ENCODE data around the gene BSDC1. TPM values are rescaled to one million over a fixed set of nuclear protein-coding genes. Genes with fewer than 3 reads are reported as not detected.

Gene BSDC1
- total and polyA plus RNA-seq, 2 experiments from 2014 or later, result 22.7 to 50.7 TPM

DNA sequence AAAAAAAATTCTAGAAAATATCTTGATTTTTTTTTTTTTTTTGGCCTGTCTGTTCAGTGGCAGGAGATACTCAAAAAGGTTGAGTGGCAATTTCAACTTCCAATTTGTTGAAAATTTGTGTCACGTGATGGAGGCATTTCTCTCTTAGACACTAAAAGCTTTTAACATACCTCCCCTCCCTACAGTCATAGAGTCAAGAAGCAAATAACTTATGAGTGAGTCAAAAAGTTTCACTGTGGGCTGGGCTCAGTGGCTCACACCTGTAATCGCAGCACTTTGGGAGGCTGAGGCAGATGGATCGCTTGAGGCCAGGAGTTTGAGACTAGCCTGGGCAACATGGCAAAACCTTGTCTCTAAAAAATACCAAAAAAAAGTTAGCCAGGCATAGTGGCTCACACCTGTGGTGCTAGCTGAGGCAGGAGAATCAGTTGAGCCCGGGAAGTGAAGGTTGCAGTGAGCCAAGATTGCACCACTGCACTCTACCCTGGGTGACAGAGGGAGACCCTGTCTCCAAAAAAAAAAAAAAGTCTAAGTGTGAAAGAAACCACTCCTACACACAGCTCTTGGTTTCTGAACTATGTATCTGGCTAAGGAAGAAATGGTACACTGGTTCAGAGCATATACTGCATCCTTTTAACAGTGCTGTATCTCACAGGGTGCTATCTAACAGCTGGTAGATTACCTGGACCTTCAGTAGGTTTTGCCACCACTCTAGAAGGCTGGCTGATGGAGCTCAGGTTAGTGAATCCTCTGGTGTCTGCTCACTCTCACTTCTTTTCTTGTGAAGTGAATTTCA is 11.6 kb upstream of the BSDC1 start (continued):
- TF ChIP-seq, protein P1, sequence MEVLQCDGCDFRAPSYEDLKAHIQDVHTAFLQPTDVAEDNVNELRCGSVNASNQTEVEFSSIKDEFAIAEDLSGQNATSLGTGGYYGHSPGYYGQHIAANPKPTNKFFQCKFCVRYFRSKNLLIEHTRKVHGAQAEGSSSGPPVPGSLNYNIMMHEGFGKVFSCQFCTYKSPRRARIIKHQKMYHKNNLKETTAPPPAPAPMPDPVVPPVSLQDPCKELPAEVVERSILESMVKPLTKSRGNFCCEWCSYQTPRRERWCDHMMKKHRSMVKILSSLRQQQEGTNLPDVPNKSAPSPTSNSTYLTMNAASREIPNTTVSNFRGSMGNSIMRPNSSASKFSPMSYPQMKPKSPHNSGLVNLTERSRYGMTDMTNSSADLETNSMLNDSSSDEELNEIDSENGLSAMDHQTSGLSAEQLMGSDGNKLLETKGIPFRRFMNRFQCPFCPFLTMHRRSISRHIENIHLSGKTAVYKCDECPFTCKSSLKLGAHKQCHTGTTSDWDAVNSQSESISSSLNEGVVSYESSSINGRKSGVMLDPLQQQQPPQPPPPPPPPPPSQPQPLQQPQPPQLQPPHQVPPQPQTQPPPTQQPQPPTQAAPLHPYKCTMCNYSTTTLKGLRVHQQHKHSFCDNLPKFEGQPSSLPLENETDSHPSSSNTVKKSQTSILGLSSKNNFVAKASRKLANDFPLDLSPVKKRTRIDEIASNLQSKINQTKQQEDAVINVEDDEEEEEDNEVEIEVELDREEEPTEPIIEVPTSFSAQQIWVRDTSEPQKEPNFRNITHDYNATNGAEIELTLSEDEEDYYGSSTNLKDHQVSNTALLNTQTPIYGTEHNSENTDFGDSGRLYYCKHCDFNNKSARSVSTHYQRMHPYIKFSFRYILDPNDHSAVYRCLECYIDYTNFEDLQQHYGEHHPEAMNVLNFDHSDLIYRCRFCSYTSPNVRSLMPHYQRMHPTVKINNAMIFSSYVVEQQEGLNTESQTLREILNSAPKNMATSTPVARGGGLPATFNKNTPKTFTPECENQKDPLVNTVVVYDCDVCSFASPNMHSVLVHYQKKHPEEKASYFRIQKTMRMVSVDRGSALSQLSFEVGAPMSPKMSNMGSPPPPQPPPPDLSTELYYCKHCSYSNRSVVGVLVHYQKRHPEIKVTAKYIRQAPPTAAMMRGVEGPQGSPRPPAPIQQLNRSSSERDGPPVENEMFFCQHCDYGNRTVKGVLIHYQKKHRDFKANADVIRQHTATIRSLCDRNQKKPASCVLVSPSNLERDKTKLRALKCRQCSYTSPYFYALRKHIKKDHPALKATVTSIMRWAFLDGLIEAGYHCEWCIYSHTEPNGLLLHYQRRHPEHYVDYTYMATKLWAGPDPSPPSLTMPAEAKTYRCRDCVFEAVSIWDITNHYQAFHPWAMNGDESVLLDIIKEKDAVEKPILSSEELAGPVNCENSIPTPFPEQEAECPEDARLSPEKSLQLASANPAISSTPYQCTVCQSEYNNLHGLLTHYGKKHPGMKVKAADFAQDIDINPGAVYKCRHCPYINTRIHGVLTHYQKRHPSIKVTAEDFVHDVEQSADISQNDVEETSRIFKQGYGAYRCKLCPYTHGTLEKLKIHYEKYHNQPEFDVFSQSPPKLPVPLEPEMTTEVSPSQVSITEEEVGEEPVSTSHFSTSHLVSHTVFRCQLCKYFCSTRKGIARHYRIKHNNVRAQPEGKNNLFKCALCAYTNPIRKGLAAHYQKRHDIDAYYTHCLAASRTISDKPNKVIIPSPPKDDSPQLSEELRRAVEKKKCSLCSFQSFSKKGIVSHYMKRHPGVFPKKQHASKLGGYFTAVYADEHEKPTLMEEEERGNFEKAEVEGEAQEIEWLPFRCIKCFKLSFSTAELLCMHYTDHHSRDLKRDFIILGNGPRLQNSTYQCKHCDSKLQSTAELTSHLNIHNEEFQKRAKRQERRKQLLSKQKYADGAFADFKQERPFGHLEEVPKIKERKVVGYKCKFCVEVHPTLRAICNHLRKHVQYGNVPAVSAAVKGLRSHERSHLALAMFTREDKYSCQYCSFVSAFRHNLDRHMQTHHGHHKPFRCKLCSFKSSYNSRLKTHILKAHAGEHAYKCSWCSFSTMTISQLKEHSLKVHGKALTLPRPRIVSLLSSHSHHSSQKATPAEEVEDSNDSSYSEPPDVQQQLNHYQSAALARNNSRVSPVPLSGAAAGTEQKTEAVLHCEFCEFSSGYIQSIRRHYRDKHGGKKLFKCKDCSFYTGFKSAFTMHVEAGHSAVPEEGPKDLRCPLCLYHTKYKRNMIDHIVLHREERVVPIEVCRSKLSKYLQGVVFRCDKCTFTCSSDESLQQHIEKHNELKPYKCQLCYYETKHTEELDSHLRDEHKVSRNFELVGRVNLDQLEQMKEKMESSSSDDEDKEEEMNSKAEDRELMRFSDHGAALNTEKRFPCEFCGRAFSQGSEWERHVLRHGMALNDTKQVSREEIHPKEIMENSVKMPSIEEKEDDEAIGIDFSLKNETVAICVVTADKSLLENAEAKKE (CRISPR knock-in tag; IDR thresholded peaks at IDR 0.05), result no peak

DNA sequence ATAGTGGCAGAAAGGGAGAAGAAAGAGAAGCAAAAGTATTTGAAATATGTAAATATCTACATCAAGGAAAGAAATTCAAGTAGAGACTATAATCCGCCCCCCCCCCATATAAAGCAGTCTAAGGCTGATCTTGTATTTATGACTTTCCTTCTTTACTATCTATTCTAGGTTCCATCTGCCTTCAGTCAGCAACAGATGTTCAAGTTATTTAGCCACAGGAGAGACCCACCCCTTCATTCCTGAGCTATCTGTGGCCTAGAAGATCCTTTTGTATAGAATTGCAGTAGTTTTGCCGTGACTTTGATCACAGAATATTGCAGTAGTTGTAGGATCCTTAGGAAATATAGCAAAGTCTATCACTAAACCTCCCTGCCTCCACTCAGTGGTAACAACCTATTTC is 10.7 kb upstream of the BSDC1 start:
- Histone ChIP-seq H3K4me3 (no peak overlapping the region), H3K36me3 (ENCODE audit: insufficient read depth) (no peaks in the 10 kb centered on the region), H3K4me2 (no peak overlapping the region), H3F3A (replicated peaks; ENCODE audit: low read depth) (no peaks in the 10 kb centered on the region), H3K4me1 (ENCODE audit: insufficient read depth) (no peaks in the 10 kb centered on the region; the same call in 1 of the 2 replicates), H3K27ac (ENCODE audit: low read depth) (no peak overlapping the region), H2AFZ (no peak overlapping the region), H3K79me2 (replicated peaks; ENCODE audit: insufficient read depth) (no peaks in the 10 kb centered on the region), H3K9me2 (ENCODE audit: insufficient read depth) (no peaks in the 10 kb centered on the region), H3K27me3 (ENCODE audit: insufficient read depth) (no peaks in the 10 kb centered on the region), H4K20me1 (replicated peaks; ENCODE audit: insufficient read depth) (no peaks in the 10 kb centered on the region)
- Mint-ChIP-seq H3K27ac (no peak overlapping the region), H3K36me3 (ENCODE audit: low read depth) (no peaks in the 10 kb centered on the region), H3K27me3 (ENCODE audit: insufficient read depth, low read depth, poor library complexity) (peaks cover 7% of the 10 kb centered on the region), H3K9me3 (peaks cover 3% of the 10 kb centered on the region; the same call in 1 of the 3 replicates), H3K4me1 (peaks cover 4% of the 10 kb centered on the region; the same call in 2 of the 3 replicates), H3K4me3 (no peak overlapping the region)
- no peak for ATAC-seq
- DNase-seq (ENCODE audit: low spot score), result no peak
- TF ChIP-seq ZNF114 (CRISPR knock-in tag; IDR thresholded peaks at IDR 0.05) (no peak), EZH2phosphoT487 (IDR thresholded peaks at IDR 0.05; ENCODE audit: unreplicated experiment) (no peak), STAT1 (IDR thresholded peaks at IDR 0.05; ENCODE audit: unreplicated experiment) (no peak), EZH2 (IDR thresholded peaks at IDR 0.05; ENCODE audit: low read depth, unreplicated experiment) (no peak), JUNB (IDR thresholded peaks at IDR 0.05; ENCODE audit: unreplicated experiment) (no peak)
- TF ChIP-seq, protein P2, sequence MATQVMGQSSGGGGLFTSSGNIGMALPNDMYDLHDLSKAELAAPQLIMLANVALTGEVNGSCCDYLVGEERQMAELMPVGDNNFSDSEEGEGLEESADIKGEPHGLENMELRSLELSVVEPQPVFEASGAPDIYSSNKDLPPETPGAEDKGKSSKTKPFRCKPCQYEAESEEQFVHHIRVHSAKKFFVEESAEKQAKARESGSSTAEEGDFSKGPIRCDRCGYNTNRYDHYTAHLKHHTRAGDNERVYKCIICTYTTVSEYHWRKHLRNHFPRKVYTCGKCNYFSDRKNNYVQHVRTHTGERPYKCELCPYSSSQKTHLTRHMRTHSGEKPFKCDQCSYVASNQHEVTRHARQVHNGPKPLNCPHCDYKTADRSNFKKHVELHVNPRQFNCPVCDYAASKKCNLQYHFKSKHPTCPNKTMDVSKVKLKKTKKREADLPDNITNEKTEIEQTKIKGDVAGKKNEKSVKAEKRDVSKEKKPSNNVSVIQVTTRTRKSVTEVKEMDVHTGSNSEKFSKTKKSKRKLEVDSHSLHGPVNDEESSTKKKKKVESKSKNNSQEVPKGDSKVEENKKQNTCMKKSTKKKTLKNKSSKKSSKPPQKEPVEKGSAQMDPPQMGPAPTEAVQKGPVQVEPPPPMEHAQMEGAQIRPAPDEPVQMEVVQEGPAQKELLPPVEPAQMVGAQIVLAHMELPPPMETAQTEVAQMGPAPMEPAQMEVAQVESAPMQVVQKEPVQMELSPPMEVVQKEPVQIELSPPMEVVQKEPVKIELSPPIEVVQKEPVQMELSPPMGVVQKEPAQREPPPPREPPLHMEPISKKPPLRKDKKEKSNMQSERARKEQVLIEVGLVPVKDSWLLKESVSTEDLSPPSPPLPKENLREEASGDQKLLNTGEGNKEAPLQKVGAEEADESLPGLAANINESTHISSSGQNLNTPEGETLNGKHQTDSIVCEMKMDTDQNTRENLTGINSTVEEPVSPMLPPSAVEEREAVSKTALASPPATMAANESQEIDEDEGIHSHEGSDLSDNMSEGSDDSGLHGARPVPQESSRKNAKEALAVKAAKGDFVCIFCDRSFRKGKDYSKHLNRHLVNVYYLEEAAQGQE (IDR thresholded peaks at IDR 0.05; ENCODE audit: unreplicated experiment), result no peak

Data from GM23338 (cell line).